ENCODE results near the gene OR2B2.

- TF ChIP-seq POLR2AphosphoS5 (IDR thresholded peaks at IDR 0.05): no peak
- TF ChIP-seq POLR2A (IDR thresholded peaks at IDR 0.05): no peak
Measured at GRCh38 chr6:27951040-27951439, 38.8 kb upstream of the OR2B2 start.

Measured in prostate gland (tissue), 1 donor.